WTC11 (cell line): ENCODE data around the gene VAMP4. TPM values are rescaled to one million over a fixed set of nuclear protein-coding genes. Genes with fewer than 3 reads are reported as not detected.

ENCODE experiments used
- ATAC-seq: fragments of 200-7000 bp; cut with Tn5 transposase; 2 replicates; pipeline ENCODE4 v1.10.0; 2021; ENCODE audit warnings: mild to moderate bottlenecking, moderate library complexity
- CTCF ChIA-PET: fragments of 300-600 bp; sonication (Branson Sonifier 250); formaldehyde crosslinking; loops from one replicate; lab custom pipeline; 2021; ENCODE audit warnings: antibody characterized with exemption; lab: Charles Lee
- POLR2A ChIA-PET: fragments of 350-600 bp; sonication (Branson Sonifier 250); formaldehyde crosslinking; loops from one replicate; lab custom pipeline; 2021; ENCODE audit warnings: antibody characterized with exemption; lab: Charles Lee
- DNase-seq: peaks from one replicate; pipeline ENCODE4 v3.0.0; 2021; ENCODE audit warnings: low spot score
- H3K27ac Mint-ChIP-seq: 2 replicates; pipeline ENCODE4 v1.8.0; 2021; ENCODE audit warnings: mixed read lengths
- H3K27me3 Mint-ChIP-seq: 2 replicates; pipeline ENCODE4 v1.8.0; 2021; ENCODE audit warnings: low read depth, mild to moderate bottlenecking, moderate library complexity, mixed read lengths
- H3K36me3 Mint-ChIP-seq: 2 replicates; pipeline ENCODE4 v1.8.0; 2021; ENCODE audit warnings: mixed read lengths
- H3K4me1 Mint-ChIP-seq: 2 replicates; pipeline ENCODE4 v1.8.0; 2022; ENCODE audit warnings: mixed read lengths
- H3K4me3 Mint-ChIP-seq: 2 replicates; pipeline ENCODE4 v1.8.0; 2021; ENCODE audit warnings: mild to moderate bottlenecking, moderate library complexity, mixed read lengths
- H3K9me3 Mint-ChIP-seq: 2 replicates; pipeline ENCODE4 v1.8.0; 2021; ENCODE audit warnings: mixed read lengths
- ETV6 ChIP-seq: sonication (generic); formaldehyde crosslinking; IDR thresholded peaks from 2 replicates; pipeline ENCODE4 v1.8.1; 2022; ENCODE audit warnings: mild to moderate bottlenecking, missing genetic modification reagents
- FOXJ3 ChIP-seq: sonication (generic); formaldehyde crosslinking; IDR thresholded peaks from 2 replicates; pipeline ENCODE4 v1.9.0; 2021; ENCODE audit warnings: missing genetic modification reagents, mild to moderate bottlenecking, borderline replicate concordance
- GTF2I ChIP-seq: fragments of 250-450 bp; sonication (Bioruptor Pico); conservative IDR thresholded peaks from 2 replicates; pipeline ENCODE4 v1.4.0; 2021; ENCODE audit warnings: mild to moderate bottlenecking
- KAT7 ChIP-seq: sonication (generic); formaldehyde crosslinking; IDR thresholded peaks from 2 replicates; pipeline ENCODE4 v1.8.1; 2023; ENCODE audit warnings: missing genetic modification reagents, mild to moderate bottlenecking, borderline replicate concordance
- NFE2L1 ChIP-seq: sonication (generic); formaldehyde crosslinking; IDR thresholded peaks from 2 replicates; pipeline ENCODE4 v1.8.1; 2023; ENCODE audit warnings: missing genetic modification reagents
- NR2C2 ChIP-seq: sonication (generic); formaldehyde crosslinking; IDR thresholded peaks from 2 replicates; pipeline ENCODE4 v1.8.0; 2022; ENCODE audit warnings: mild to moderate bottlenecking, missing genetic modification reagents
- ZNF281 ChIP-seq: sonication (generic); formaldehyde crosslinking; IDR thresholded peaks from 2 replicates; pipeline ENCODE4 v1.8.0; 2023; ENCODE audit warnings: mild to moderate bottlenecking, missing genetic modification reagents
- ZNF396 ChIP-seq: fragments of 250-450 bp; sonication (Bioruptor Pico); IDR thresholded peaks from 2 replicates; pipeline ENCODE4 v1.8.0; 2021; ENCODE audit warnings: mild to moderate bottlenecking, moderate library complexity, borderline replicate concordance
- total RNA-seq: library from RNA; stranded (reverse); gene quantifications from 3 replicates; pipeline ENCODE4 v1.2.3, GENCODE V29; 2021
- TF ChIP-seq, protein P1 (sequence below): sonication (generic); formaldehyde crosslinking; IDR thresholded peaks from 2 replicates; pipeline ENCODE4 v1.8.1; 2022; ENCODE audit warnings: mild to moderate bottlenecking, moderate library complexity, missing genetic modification reagents
- TF ChIP-seq, protein P2 (sequence below): fragments of 250-450 bp; sonication (Bioruptor Pico); conservative IDR thresholded peaks from 2 replicates; pipeline ENCODE4 v1.9.0; 2021; ENCODE audit warnings: mild to moderate bottlenecking
- TF ChIP-seq, protein P3 (sequence below): sonication (generic); formaldehyde crosslinking; IDR thresholded peaks from 2 replicates; pipeline ENCODE4 v1.8.1; 2023; ENCODE audit warnings: mild to moderate bottlenecking, moderate library complexity, missing genetic modification reagents
- TF ChIP-seq, protein P4 (sequence below): sonication (generic); formaldehyde crosslinking; IDR thresholded peaks from 2 replicates; pipeline ENCODE4 v1.8.1; 2023; ENCODE audit warnings: mild to moderate bottlenecking, missing genetic modification reagents, moderate library complexity
- TF ChIP-seq, protein P5 (sequence below): sonication (generic); formaldehyde crosslinking; IDR thresholded peaks from 2 replicates; pipeline ENCODE4 v1.8.0; 2022; ENCODE audit warnings: missing genetic modification reagents
- TF ChIP-seq, protein P6 (sequence below): sonication (generic); formaldehyde crosslinking; IDR thresholded peaks from 2 replicates; pipeline ENCODE4 v1.8.1; 2022; ENCODE audit warnings: low read depth, missing genetic modification reagents, borderline replicate concordance

VAMP4 gene
- total RNA-seq, 1 experiment from 2014 or later = 11.4 TPM

- H3K27me3 Mint-ChIP-seq = peaks cover 3% of the 10 kb centered on the region
These were observed 13.1 kb upstream of the VAMP4 start for GRCh38 chr1:171754971-171755370.

GRCh38 chr1:171754353-171754705, 12.5 kb upstream of the VAMP4 start:
- ChIA-PET POLR2A (interaction anchor here (1.3 kb wide), 1 partner anchor 24 kb away, joined by 3 read pairs; no protein-coding TSS in a partner anchor), CTCF (interaction anchor here (0.6 to 1.5 kb wide), 4 partner anchors 11 to 110 kb away, joined by 3 to 5 read pairs (median 3); no protein-coding TSS in a partner anchor)
- peak overlapping the region; percentile 81 for H3K27ac Mint-ChIP-seq
- TF ChIP-seq GTF2I (CRISPR knock-in tag) (no peak), ETV6 (CRISPR knock-in tag) (no peak), FOXJ3 (CRISPR knock-in tag) (no peak), NR2C2 (CRISPR knock-in tag) (no peak)
- TF ChIP-seq, protein P1, sequence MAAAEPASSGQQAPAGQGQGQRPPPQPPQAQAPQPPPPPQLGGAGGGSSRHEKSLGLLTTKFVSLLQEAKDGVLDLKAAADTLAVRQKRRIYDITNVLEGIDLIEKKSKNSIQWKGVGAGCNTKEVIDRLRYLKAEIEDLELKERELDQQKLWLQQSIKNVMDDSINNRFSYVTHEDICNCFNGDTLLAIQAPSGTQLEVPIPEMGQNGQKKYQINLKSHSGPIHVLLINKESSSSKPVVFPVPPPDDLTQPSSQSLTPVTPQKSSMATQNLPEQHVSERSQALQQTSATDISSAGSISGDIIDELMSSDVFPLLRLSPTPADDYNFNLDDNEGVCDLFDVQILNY (CRISPR knock-in tag) = no peak
- TF ChIP-seq, protein P2, sequence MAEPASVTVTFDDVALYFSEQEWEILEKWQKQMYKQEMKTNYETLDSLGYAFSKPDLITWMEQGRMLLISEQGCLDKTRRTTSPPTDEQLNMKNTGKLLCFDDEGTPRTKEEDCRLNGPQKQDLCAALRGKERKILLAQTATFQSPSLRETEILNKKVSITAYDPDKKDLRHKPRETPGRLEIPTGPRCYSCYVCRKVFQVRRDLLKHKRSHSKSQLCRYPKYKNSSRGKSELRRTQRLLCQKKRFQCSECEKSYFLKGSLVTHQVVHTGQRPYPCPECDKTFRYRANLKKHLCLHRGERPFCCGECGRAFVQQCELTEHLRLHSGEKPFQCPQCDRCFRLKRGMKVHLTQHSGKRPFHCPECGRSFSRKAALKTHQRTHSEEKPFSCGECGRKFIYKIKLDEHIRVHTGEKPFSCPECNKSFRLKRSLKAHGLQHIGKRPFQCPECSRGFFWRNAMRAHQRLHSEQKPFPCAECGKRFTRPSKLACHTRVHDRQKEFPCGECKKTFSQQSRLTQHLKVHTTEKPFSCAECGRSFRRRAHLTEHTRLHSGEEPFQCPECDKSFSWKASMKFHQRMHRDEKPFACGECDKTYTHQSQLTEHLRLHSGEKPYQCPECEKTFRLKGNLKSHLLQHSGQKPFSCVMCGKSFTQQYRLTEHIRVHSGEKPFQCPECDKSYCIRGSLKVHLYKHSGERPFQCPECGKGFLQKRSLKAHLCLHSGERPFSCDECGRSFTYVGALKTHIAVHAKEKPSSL (CRISPR knock-in tag) = no peak
- TF ChIP-seq, protein P3, sequence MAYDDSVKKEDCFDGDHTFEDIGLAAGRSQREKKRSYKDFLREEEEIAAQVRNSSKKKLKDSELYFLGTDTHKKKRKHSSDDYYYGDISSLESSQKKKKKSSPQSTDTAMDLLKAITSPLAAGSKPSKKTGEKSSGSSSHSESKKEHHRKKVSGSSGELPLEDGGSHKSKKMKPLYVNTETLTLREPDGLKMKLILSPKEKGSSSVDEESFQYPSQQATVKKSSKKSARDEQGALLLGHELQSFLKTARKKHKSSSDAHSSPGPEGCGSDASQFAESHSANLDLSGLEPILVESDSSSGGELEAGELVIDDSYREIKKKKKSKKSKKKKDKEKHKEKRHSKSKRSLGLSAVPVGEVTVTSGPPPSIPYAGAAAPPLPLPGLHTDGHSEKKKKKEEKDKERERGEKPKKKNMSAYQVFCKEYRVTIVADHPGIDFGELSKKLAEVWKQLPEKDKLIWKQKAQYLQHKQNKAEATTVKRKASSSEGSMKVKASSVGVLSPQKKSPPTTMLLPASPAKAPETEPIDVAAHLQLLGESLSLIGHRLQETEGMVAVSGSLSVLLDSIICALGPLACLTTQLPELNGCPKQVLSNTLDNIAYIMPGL = no peak
- TF ChIP-seq, protein P4, sequence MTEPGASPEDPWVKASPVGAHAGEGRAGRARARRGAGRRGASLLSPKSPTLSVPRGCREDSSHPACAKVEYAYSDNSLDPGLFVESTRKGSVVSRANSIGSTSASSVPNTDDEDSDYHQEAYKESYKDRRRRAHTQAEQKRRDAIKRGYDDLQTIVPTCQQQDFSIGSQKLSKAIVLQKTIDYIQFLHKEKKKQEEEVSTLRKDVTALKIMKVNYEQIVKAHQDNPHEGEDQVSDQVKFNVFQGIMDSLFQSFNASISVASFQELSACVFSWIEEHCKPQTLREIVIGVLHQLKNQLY (CRISPR knock-in tag) = no peak
- TF ChIP-seq, protein P5, sequence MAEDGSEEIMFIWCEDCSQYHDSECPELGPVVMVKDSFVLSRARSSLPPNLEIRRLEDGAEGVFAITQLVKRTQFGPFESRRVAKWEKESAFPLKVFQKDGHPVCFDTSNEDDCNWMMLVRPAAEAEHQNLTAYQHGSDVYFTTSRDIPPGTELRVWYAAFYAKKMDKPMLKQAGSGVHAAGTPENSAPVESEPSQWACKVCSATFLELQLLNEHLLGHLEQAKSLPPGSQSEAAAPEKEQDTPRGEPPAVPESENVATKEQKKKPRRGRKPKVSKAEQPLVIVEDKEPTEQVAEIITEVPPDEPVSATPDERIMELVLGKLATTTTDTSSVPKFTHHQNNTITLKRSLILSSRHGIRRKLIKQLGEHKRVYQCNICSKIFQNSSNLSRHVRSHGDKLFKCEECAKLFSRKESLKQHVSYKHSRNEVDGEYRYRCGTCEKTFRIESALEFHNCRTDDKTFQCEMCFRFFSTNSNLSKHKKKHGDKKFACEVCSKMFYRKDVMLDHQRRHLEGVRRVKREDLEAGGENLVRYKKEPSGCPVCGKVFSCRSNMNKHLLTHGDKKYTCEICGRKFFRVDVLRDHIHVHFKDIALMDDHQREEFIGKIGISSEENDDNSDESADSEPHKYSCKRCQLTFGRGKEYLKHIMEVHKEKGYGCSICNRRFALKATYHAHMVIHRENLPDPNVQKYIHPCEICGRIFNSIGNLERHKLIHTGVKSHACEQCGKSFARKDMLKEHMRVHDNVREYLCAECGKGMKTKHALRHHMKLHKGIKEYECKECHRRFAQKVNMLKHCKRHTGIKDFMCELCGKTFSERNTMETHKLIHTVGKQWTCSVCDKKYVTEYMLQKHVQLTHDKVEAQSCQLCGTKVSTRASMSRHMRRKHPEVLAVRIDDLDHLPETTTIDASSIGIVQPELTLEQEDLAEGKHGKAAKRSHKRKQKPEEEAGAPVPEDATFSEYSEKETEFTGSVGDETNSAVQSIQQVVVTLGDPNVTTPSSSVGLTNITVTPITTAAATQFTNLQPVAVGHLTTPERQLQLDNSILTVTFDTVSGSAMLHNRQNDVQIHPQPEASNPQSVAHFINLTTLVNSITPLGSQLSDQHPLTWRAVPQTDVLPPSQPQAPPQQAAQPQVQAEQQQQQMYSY = no peak
- TF ChIP-seq, protein P6, sequence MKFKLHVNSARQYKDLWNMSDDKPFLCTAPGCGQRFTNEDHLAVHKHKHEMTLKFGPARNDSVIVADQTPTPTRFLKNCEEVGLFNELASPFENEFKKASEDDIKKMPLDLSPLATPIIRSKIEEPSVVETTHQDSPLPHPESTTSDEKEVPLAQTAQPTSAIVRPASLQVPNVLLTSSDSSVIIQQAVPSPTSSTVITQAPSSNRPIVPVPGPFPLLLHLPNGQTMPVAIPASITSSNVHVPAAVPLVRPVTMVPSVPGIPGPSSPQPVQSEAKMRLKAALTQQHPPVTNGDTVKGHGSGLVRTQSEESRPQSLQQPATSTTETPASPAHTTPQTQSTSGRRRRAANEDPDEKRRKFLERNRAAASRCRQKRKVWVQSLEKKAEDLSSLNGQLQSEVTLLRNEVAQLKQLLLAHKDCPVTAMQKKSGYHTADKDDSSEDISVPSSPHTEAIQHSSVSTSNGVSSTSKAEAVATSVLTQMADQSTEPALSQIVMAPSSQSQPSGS (CRISPR knock-in tag) = no peak
- H3K36me3 Mint-ChIP-seq = peaks cover 21% of the 10 kb centered on the region
- no peak for DNase-seq
- peaks cover 34% of the 10 kb centered on the region for H3K9me3 Mint-ChIP-seq
- peaks cover 3% of the 10 kb centered on the region for H3K27me3 Mint-ChIP-seq
- peak; percentile 81 for ATAC-seq
- H3K4me3 Mint-ChIP-seq = no peak overlapping the region; the same call in 1 of the 2 replicates
- peaks cover 16% of the 10 kb centered on the region for H3K4me1 Mint-ChIP-seq

More at GRCh38 chr1:171754971-171755370, 13.1 kb upstream of the VAMP4 start:
- H3K4me1 Mint-ChIP-seq = peaks cover 16% of the 10 kb centered on the region
- DNase-seq (no peak), ATAC-seq (no peak)
- H3K36me3 Mint-ChIP-seq = peaks cover 21% of the 10 kb centered on the region
- no peak overlapping the region for H3K4me3 Mint-ChIP-seq
- no peak for TF ChIP-seq ZNF281 (CRISPR knock-in tag)
- TF ChIP-seq NFE2L1 (CRISPR knock-in tag) = no peak
- TF ChIP-seq ZNF396 (CRISPR knock-in tag) = no peak
- TF ChIP-seq KAT7 (CRISPR knock-in tag) = no peak
- no peak overlapping the region for H3K27ac Mint-ChIP-seq
- H3K9me3 Mint-ChIP-seq = peaks cover 34% of the 10 kb centered on the region
- ChIA-PET POLR2A (interaction anchor here (1.3 kb wide), 1 partner anchor 24 kb away, joined by 3 read pairs; no protein-coding TSS in a partner anchor), CTCF (interaction anchor here (1.1 to 1.5 kb wide), 3 partner anchors 11 to 45 kb away, joined by 3 to 4 read pairs (median 3); no protein-coding TSS in a partner anchor)
